Measurements from ENCODE around the gene AKAP6.
"Not testable (repeated sequence)": the region's sequence is repeated elsewhere in the genome, so short reads cannot be mapped to it uniquely, and the experiment has no call there.

Gene AKAP6

GRCh38 chr14:32373174-32373573 lies 44.1 kb downstream of the AKAP6 start:
- DNase-seq (ENCODE audit: low read depth) = not testable (repeated sequence)

DNA sequence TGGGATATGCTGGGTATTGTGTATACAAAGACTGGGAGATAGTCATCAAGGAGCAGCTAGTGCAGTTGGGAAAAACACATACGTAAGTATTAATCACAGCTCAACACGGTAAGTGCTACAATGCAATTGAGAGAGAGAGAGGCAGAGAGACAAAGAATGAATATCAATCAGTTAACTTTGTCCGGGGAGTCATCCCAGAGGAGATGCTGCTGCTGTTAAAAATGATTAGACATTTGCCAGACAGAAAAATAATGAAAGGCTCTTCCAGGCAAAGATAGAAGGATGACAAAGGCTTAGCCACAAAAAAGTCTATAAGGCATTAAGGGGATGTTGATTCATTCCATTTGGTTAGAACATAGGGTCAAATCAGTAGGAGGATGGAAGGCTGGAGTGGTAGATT lies 45.1 kb downstream of the AKAP6 start:
- no peak for DNase-seq (ENCODE audit: low read depth)

DNA sequence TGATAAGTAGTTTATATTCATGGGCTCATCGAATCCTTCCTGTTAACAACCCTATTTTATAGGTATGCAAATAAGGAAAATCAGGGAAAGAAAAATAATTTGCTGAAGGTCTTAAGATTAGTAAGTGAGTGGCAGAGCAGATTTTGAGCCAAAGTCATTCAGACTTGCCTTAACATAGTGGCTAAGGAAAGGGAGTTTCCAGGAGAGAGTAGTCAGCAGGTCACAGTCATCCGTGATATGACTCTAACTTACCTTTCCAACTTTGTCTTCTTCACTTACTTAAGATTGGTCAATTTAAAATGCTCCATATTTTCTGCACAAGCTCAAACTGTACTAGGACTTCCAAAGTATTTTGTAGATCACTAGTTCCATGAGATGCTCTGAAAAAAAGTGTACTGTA lies 46.6 kb downstream of the AKAP6 start:
- no peak for DNase-seq (ENCODE audit: low read depth)

GRCh38 chr14:32377046-32377646 lies 48.0 kb downstream of the AKAP6 start:
- DNase-seq (ENCODE audit: low read depth) = no peak

DNA sequence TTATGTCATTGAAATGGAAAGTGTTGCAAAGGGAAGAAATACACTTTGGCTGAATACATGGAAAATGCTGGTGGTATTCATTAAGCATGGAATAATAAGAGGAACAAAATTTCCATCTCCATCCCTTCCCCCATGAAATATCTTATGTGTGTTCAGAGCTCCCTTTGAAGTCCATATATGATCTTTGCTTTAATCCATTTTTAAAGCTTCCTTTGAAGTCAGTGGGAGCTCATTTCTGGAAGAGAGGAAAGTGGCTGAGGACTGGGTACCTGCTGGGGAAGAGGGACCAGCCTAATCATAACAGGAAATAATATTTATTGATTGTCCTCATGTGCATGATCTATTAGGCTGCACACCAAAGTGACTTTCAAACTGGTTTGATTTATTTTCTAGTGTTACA lies 49.2 kb downstream of the AKAP6 start:
- no peak for DNase-seq (ENCODE audit: low read depth)

DNA sequence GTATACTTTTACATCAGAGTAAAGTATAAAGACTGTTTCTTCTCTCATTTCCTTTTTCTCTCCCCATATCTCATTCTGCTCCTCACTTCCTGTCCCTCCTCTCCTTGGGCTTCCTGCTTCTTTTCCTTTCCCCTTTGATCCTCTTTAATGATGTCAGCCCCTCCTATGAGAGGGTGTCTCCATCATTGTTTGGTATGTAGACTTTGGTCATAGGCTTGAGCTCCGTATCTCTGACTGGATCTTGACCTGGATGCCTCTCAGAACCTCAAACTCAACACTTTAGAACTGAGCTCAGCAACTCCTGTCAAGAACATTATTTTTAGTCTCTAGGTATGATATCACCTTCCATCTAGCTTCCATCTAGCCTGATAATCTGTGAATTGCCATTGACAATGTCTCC lies 50.3 kb downstream of the AKAP6 start:
- no peak for DNase-seq (ENCODE audit: low read depth)

DNA sequence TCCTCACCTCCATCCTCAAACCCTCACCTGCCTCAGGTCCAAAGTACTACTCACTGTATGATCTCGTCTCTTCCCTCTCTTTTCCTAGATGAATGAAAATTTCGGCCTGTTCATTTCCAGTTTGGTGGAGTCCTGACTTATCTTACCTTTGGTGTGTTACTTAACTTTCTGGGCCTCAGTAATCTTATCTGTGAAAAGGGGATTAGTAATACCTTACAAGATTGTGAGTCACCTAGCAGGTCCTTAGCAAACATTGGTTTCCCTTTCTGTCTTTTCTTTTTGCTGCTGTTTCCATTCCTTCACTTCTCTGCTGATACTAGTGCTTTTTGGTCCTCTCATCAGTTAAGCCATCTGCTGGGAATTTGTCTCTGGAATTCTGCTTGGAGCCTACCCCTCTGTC lies 52.8 kb downstream of the AKAP6 start:
- DNase-seq (ENCODE audit: low read depth) = no peak

DNA sequence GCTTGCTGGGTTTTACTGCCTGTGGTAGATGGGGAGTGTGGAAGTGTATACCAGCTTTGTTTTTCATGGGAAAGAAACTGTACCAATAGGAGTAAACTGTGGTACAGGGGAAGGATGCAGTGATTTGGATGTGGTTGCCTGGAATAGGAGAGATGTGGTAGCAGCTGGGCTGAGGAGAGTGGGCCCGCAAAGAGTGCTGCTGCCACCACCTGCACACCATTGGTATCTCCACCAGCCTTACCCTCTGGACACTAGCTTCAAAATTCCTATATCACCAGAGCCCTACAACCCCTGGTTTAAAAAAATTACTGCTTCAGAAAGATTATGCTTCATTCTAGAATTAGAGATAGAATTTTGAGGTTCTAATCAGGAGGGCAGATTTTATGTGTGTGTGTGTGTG lies 53.6 kb downstream of the AKAP6 start:
- no peak for DNase-seq (ENCODE audit: low read depth)

DNA sequence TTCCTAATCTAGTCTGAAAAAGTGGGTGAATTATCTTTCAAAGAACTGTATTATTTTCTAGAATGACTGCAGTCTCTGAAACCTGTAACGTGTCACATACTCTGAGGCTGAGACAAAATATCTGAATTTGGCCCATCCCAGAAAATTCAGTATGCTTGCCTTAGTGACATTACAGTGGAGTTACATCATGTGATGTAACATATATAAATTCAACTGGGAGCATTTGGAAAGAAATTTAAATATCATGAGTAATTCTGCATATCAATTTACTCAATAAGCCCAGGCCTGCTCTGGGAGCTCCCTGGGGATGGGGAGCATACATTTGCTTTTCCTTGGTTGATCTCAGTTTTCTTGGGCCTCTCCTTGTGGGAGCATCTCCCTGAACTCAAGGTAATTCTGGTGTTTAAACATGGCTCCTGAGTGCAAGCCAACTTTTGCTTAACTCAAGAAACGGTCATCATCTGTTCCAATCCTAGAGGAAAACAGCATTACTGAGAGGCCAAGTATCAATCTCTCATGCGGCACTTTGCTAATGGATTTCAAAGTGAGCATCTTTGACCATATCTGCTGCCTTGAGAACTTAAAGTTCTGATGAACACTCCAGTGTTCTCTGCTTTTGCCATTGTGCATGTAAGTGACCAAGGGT lies 54.4 kb downstream of the AKAP6 start:
- DNase-seq (ENCODE audit: low read depth) = no peak

DNA sequence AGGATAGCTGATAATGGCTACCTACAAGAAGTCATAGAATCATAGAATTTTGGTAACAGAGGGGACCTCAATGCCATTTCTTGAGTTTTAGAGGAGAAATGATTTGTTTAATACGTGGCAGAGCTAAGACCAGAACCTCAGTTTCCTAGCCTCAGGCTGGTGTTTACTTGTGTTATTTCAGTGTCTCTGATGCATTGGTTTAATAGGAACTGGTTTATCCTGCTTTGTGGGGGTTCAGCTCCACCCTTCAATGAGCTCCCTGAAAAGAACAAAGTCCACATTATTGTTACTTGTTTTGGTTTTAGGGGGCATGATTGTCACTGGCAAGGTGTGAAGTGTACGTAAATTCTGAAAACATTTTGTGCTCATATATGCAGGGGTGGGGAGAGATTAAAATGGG lies 55.4 kb downstream of the AKAP6 start:
- no peak for DNase-seq (ENCODE audit: low read depth)

GRCh38 chr14:32387295-32387694 lies 58.2 kb downstream of the AKAP6 start:
- not testable (repeated sequence) for DNase-seq (ENCODE audit: low read depth)

GRCh38 chr14:32393119-32393518 lies 64.0 kb downstream of the AKAP6 start:
- no peak for DNase-seq (ENCODE audit: low read depth)

DNA sequence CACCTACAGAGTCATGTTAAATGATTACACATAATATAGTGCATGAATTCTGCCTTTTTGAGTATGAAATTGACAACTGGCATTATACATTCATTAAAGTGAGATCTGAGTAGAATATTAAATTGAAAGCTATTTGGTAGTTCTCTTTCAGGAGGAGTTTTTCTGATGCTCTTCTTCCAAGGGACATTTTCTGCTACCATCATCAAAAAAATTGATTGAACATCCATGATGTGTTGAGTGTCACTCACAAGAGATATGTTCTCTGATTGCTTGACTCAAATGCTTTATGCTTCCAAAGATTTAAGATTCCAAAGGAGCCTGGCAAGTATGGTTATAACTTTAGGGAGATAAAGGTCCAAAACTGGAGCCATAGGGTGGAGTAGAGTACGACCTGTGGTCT lies 64.9 kb downstream of the AKAP6 start:
- DNase-seq (ENCODE audit: low read depth) = no peak

- no peak for DNase-seq (ENCODE audit: low read depth)
Measured at GRCh38 chr14:32396885-32397284, 67.8 kb downstream of the AKAP6 start.

GRCh38 chr14:32397861-32398640 lies 69.0 kb downstream of the AKAP6 start:
- no peak for DNase-seq (ENCODE audit: low read depth)

DNA sequence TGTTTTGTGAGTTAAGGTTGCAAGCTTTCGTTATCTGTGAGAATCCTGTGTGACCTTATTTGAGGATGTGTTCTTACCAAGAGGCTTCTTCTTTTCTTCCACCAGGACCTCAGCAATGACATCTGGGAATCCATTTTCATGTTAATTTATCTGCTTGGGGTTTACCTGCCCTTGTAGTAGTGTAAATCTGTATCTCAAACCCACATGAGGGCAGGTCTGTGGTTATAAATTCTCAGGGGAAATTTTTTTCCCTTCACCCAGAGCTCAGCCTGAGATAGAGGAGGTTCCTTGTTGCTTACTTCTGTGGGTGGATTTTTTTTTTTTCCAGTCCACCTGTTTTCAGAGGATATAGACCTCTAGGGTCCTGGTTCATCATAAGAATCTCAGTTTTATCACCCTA lies 70.8 kb downstream of the AKAP6 start:
- DNase-seq (ENCODE audit: low read depth) = no peak

- no peak for DNase-seq (ENCODE audit: low read depth)
Measured at GRCh38 chr14:32400480-32400879, 71.4 kb downstream of the AKAP6 start.

DNA sequence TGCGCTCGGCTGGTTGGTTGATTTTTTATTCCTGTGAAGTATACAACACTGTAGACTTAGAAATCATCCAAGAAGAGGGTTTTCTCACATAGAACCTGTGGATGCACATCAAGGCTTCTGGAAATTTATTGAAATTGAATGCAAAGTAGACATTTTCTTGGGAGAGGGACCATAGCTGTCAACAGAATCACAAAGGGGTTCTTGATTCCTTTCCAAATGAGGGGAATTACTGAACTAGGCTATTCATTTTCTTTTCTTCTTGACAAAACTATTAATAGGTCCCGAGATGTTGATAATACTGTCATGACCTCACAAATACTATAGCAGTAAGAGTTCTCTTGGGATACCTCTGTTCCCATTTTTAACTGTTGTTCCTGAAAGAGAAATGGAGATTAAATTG lies 73.9 kb downstream of the AKAP6 start:
- DNase-seq (ENCODE audit: low read depth) = no peak

DNA sequence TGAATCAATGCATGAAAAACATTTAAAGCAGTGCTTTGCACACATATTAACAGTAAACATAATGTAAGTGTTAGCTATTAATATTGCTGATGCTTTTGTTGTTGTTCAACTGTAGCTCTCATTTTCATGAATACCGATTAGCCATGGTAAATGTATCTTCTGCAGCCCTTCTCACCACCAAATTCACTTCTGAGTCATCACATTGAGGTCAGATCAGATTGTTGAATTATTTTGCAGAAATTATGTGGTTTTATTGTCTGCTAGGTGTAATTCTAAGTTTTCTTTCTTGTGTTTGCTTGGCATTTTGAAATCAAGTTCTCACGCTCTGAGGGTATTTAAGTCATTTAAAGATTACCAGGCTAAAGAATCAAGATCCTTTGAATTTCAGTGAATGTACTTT lies 74.6 kb downstream of the AKAP6 start:
- DNase-seq (ENCODE audit: low read depth) = no peak

GRCh38 chr14:32404784-32405573 lies 75.9 kb downstream of the AKAP6 start:
- no peak for DNase-seq (ENCODE audit: low read depth)

DNA sequence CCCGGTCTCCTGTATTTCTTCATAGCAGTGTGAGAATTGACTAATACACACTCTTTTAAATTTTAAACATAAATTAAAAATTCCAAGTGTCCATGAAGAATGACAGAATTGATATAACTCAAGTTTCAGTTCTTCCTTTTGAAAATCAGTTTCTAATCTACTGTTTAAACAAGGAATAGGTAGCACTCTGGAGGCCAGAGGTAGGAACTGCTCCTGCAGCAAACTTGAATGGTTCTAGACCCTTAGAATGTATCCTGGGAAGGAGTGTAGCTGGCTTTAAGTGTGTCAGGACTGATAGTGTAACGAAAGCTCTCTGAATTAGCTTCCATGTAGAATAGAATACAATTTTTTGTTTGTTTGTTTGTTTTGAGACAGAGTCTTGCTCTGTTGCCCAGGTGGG lies 76.8 kb downstream of the AKAP6 start:
- no peak for DNase-seq (ENCODE audit: low read depth)

GRCh38 chr14:32407130-32407529 lies 78.0 kb downstream of the AKAP6 start:
- no peak for DNase-seq (ENCODE audit: low read depth)

- no peak for DNase-seq (ENCODE audit: low read depth)
Measured at GRCh38 chr14:32408018-32408417, 78.9 kb downstream of the AKAP6 start.

All from stimulated activated CD8-positive, alpha-beta memory T cell treated with anti-CD3 and anti-CD28 coated beads, Interleukin-12 subunit alpha, Interleukin-12 subunit beta, amount 100 ng/mL, for 4 hours (primary cell).